ENCODE data around the gene KAZN.

DNA sequence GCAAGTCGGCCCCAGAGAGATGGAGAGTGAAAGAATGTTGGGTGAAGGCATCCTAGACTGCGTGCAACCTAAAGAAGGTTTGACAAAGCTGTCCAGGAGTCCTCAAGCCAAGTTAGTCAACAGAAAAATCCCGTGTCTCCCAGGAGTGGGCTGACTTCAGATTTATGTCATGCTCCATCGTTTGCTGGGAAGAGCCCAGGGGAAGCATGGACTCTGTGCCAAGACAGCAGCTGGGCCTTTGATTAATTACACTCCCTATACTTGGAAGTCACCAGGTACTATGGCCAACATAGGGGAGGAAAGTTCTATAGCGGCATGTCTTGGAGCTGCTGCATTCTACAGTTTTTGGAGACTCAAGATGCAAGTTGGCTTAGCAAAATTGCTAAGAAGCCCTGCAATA lies 247.4 kb downstream of the KAZN start:
- TF ChIP-seq, protein P1, sequence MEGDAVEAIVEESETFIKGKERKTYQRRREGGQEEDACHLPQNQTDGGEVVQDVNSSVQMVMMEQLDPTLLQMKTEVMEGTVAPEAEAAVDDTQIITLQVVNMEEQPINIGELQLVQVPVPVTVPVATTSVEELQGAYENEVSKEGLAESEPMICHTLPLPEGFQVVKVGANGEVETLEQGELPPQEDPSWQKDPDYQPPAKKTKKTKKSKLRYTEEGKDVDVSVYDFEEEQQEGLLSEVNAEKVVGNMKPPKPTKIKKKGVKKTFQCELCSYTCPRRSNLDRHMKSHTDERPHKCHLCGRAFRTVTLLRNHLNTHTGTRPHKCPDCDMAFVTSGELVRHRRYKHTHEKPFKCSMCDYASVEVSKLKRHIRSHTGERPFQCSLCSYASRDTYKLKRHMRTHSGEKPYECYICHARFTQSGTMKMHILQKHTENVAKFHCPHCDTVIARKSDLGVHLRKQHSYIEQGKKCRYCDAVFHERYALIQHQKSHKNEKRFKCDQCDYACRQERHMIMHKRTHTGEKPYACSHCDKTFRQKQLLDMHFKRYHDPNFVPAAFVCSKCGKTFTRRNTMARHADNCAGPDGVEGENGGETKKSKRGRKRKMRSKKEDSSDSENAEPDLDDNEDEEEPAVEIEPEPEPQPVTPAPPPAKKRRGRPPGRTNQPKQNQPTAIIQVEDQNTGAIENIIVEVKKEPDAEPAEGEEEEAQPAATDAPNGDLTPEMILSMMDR (IDR thresholded peaks at IDR 0.05), result no peak
- no peak for TF ChIP-seq EP300 (IDR thresholded peaks at IDR 0.05)
